H9 (cell line): ENCODE measurements around the gene SERPINE1. TPM values are rescaled to one million over a fixed set of nuclear protein-coding genes. Genes with fewer than 3 reads are reported as not detected.

Experiments
- DNase-seq: peaks from one replicate; pipeline ENCODE4 v3.0.0-alpha.2; 2017
- H2AFZ ChIP-seq: one replicate; pipeline ENCODE4 v1.6.1; 2013; ENCODE audit warnings: mild to moderate bottlenecking, low read length, control low read depth, moderate library complexity
- H2AK5ac ChIP-seq: 2 replicates; pipeline ENCODE4 v1.6.1; 2013; ENCODE audit warnings: low read length, control low read depth, mixed read lengths; ENCODE audit not compliant: insufficient read length
- H2BK120ac ChIP-seq: one replicate; pipeline ENCODE4 v1.6.1; 2013; ENCODE audit warnings: low read depth, mild to moderate bottlenecking, low read length, control low read depth, inconsistent platforms; ENCODE audit not compliant: poor library complexity, severe bottlenecking
- H2BK12ac ChIP-seq: 2 replicates; pipeline ENCODE4 v1.6.1; 2013; ENCODE audit warnings: low read length, control low read depth, mixed read lengths, low read depth; ENCODE audit not compliant: insufficient read length
- H2BK15ac ChIP-seq: 2 replicates; pipeline ENCODE4 v1.6.1; 2013; ENCODE audit warnings: low read depth, low read length, control low read depth
- H2BK20ac ChIP-seq: one replicate; pipeline ENCODE4 v1.6.1; 2013; ENCODE audit warnings: low read depth, mild to moderate bottlenecking, low read length, control low read depth, inconsistent platforms; ENCODE audit not compliant: poor library complexity, severe bottlenecking
- H2BK5ac ChIP-seq: 2 replicates; pipeline ENCODE4 v1.6.1; 2013; ENCODE audit warnings: low read length, control low read depth, mixed read lengths; ENCODE audit not compliant: insufficient read length
- H3K14ac ChIP-seq: 2 replicates; pipeline ENCODE4 v1.6.1; 2013; ENCODE audit warnings: low read length, control low read depth; ENCODE audit not compliant: insufficient read depth
- H3K18ac ChIP-seq: 2 replicates; pipeline ENCODE4 v1.6.1; 2013; ENCODE audit warnings: low read depth, mild to moderate bottlenecking, mixed read lengths, low read length, control low read depth; ENCODE audit not compliant: insufficient read length
- H3K23ac ChIP-seq: 2 replicates; pipeline ENCODE4 v1.6.1; 2013; ENCODE audit warnings: low read length, control low read depth, mixed read lengths, low read depth; ENCODE audit not compliant: insufficient read length
- H3K23me2 ChIP-seq: 2 replicates; pipeline ENCODE4 v1.6.1; 2013; ENCODE audit warnings: low read depth, mild to moderate bottlenecking, mixed read lengths, low read length, control low read depth; ENCODE audit not compliant: insufficient read length, poor library complexity, severe bottlenecking
- H3K27ac ChIP-seq: 2 replicates; pipeline ENCODE4 v1.5.1; 2013; ENCODE audit warnings: low read length, control low read depth, mixed read lengths, low read depth; ENCODE audit not compliant: insufficient read length
- H3K27me3 ChIP-seq: 2 replicates; pipeline ENCODE4 v1.6.1; 2013; ENCODE audit warnings: low read length, control low read depth, inconsistent platforms; ENCODE audit not compliant: insufficient read depth
- H3K4ac ChIP-seq: 2 replicates; pipeline ENCODE4 v1.6.1; 2013; ENCODE audit warnings: low read depth, mild to moderate bottlenecking, control low read depth, inconsistent platforms, low read length, moderate library complexity
- H3K4me1 ChIP-seq: 2 replicates; pipeline ENCODE4 v1.6.1; 2013; ENCODE audit warnings: low read length, control low read depth, inconsistent platforms; ENCODE audit not compliant: insufficient read depth
- H3K4me2 ChIP-seq: 2 replicates; pipeline ENCODE4 v1.6.1; 2013; ENCODE audit warnings: low read length, control low read depth, mixed read lengths; ENCODE audit not compliant: insufficient read length, insufficient read depth
- H3K56ac ChIP-seq: 2 replicates; pipeline ENCODE4 v1.6.1; 2013; ENCODE audit warnings: low read depth, mild to moderate bottlenecking, mixed read lengths, low read length, control low read depth; ENCODE audit not compliant: insufficient read length
- H3K79me1 ChIP-seq: 2 replicates; pipeline ENCODE4 v1.6.1; 2013; ENCODE audit warnings: low read depth, mild to moderate bottlenecking, moderate library complexity, low read length, control low read depth, inconsistent platforms; ENCODE audit not compliant: insufficient read depth, poor library complexity, severe bottlenecking
- H3K79me2 ChIP-seq: 2 replicates; pipeline ENCODE4 v1.6.1; 2013; ENCODE audit warnings: low read length, control low read depth, inconsistent platforms; ENCODE audit not compliant: insufficient read depth
- H3K9ac ChIP-seq: 2 replicates; pipeline ENCODE4 v1.6.1; 2013; ENCODE audit warnings: low read length, control low read depth, mixed read lengths; ENCODE audit not compliant: insufficient read length; ENCODE audit errors: extremely low read depth
- H3K9me3 ChIP-seq: one replicate; pipeline ENCODE4 v1.6.1; 2013; ENCODE audit warnings: low read depth, low read length, inconsistent platforms; ENCODE audit not compliant: control insufficient read depth
- H3T11ph ChIP-seq: one replicate; pipeline ENCODE4 v1.6.1; 2013; ENCODE audit warnings: mild to moderate bottlenecking, low read length, control low read depth, inconsistent platforms
- H4K20me1 ChIP-seq: one replicate; pipeline ENCODE4 v1.6.1; 2013; ENCODE audit not compliant: control insufficient read depth, insufficient read length, insufficient read depth
- H4K5ac ChIP-seq: 2 replicates; pipeline ENCODE4 v1.6.1; 2013; ENCODE audit warnings: low read depth, mild to moderate bottlenecking, mixed read lengths, low read length, control low read depth; ENCODE audit not compliant: insufficient read length
- H4K8ac ChIP-seq: replicated peaks from 2 replicates; pipeline ENCODE4 v1.6.1; 2013; ENCODE audit warnings: low read length, control low read depth, mixed read lengths, low read depth; ENCODE audit not compliant: insufficient read length
- H4K91ac ChIP-seq: 2 replicates; pipeline ENCODE4 v1.6.1; 2013; ENCODE audit warnings: low read depth, mild to moderate bottlenecking, moderate library complexity, mixed read lengths, low read length, control low read depth; ENCODE audit not compliant: insufficient read length
- H3K27ac Mint-ChIP-seq, 3 experiments: 2 replicates in 2 of 3; 3 replicates in 1 of 3; pipeline ENCODE4 v1.8.0; 2020 to 2021; ENCODE audit warnings: mixed read lengths in 3 of 3, mild to moderate bottlenecking in 1 of 3, moderate library complexity in 1 of 3
- H3K27me3 Mint-ChIP-seq: 2 replicates; pipeline ENCODE4 v1.8.0; 2021; ENCODE audit warnings: low read depth, mild to moderate bottlenecking, moderate library complexity, mixed read lengths
- H3K36me3 Mint-ChIP-seq, 3 experiments: 2 replicates in 2 of 3; 3 replicates in 1 of 3; pipeline ENCODE4 v1.8.0; 2020 to 2021; ENCODE audit warnings: low read depth in 3 of 3, mixed read lengths in 3 of 3; ENCODE audit not compliant: insufficient read depth in 1 of 3
- H3K4me1 Mint-ChIP-seq, 2 experiments: 2 replicates each; pipeline ENCODE4 v1.8.0; 2020; ENCODE audit warnings: mixed read lengths in 2 of 2
- H3K4me3 Mint-ChIP-seq, 2 experiments: 2 replicates in 1 of 2; 3 replicates in 1 of 2; pipeline ENCODE4 v1.8.0; 2020 to 2021; ENCODE audit warnings: mild to moderate bottlenecking in 2 of 2, mixed read lengths in 2 of 2, moderate library complexity in 1 of 2
- H3K9me3 Mint-ChIP-seq, 2 experiments: 2 replicates in 1 of 2; 3 replicates in 1 of 2; pipeline ENCODE4 v1.8.0; 2020; ENCODE audit warnings: mild to moderate bottlenecking in 2 of 2, mixed read lengths in 2 of 2, moderate library complexity in 1 of 2
- CTCF ChIP-seq: fragments of 200-600 bp; sonication (generic); conservative IDR thresholded peaks from 3 replicates; pipeline ENCODE4 v1.8.0; 2021; ENCODE audit warnings: antibody characterized with exemption, mild to moderate bottlenecking
- WGBS: extraction: QIAGEN DNeasy Blood & Tissue Kit; methylation state at CpG from one replicate; pipeline ENCODE4 v1.1.7; 2013; ENCODE audit warnings: missing lambda C conversion rate, low lambda C conversion rate, mixed read lengths; ENCODE audit not compliant: insufficient read length; ENCODE audit errors: extremely low coverage; 5-methylcytosine and 5-hydroxymethylcytosine counted together
- total RNA-seq: library from RNA; stranded (reverse); gene quantifications from 2 replicates; pipeline ENCODE4 v1.2.1, GENCODE V29; 2021

SERPINE1 gene
- total RNA-seq, 1 experiment from 2014 or later, result 11.5 TPM

- peak overlapping the region; percentile 63 for H3K18ac ChIP-seq
- H3K14ac ChIP-seq, result no peak overlapping the region
- peaks cover 7% of the 10 kb centered on the region for H3K27me3 Mint-ChIP-seq
- H3K27ac ChIP-seq, result no peak overlapping the region
- H3K9me3 ChIP-seq, result no peaks in the 10 kb centered on the region
- peaks cover 41 to 53% of the 10 kb centered on the region in 2 experiments for H3K4me1 Mint-ChIP-seq
- no peaks in the 10 kb centered on the region for H3K79me2 ChIP-seq
- H3K4me3 Mint-ChIP-seq, result no peak overlapping the region
- H4K5ac ChIP-seq, result no peak overlapping the region
- no peak overlapping the region for H2AFZ ChIP-seq
- H3K23ac ChIP-seq, result no peak overlapping the region
- no peaks in the 10 kb centered on the region for H3K23me2 ChIP-seq
- no peak overlapping the region for H3K27ac Mint-ChIP-seq
- H3K36me3 Mint-ChIP-seq, result peaks cover 0 to 8% (median 5%) of the 10 kb centered on the region in 3 experiments; a peak in 4 of 7 replicates
- no peak overlapping the region for H3K9ac ChIP-seq
- H2BK5ac ChIP-seq, result no peak overlapping the region
- no peak overlapping the region for H3K4me2 ChIP-seq
- no peak overlapping the region for H2BK20ac ChIP-seq
- H4K20me1 ChIP-seq, result no peaks in the 10 kb centered on the region
- no peaks in the 10 kb centered on the region for H3K27me3 ChIP-seq
- no CpG with 5 or more reads among the region's 15 CpGs for WGBS
- H3K4me1 ChIP-seq, result peaks cover 13% of the 10 kb centered on the region; the same call in 1 of the 2 replicates
- no peak overlapping the region for H2BK15ac ChIP-seq
- H3K56ac ChIP-seq, result no peak overlapping the region
- DNase-seq, result no peak
- no peak overlapping the region for H2BK12ac ChIP-seq
- H2AK5ac ChIP-seq, result no peak overlapping the region
- peaks cover 6 to 7% of the 10 kb centered on the region in 2 experiments; a peak in 3 of 5 replicates for H3K9me3 Mint-ChIP-seq
- H3K79me1 ChIP-seq, result no peaks in the 10 kb centered on the region
- H3K4ac ChIP-seq, result no peak overlapping the region
- no peak overlapping the region for H3T11ph ChIP-seq
- TF ChIP-seq CTCF, result no peak
- no peak overlapping the region for H4K91ac ChIP-seq
- no peak overlapping the region for H2BK120ac ChIP-seq
- no peak overlapping the region for H4K8ac ChIP-seq
Measured at GRCh38 chr7:101125989-101126650, 784 bp upstream of the SERPINE1 start.
